Right hindlimb (tissue), 1 donor: ENCODE data around the gene ARFGEF3.

Source experiments
- DNase-seq: peaks from one replicate; pipeline ENCODE4 v3.0.0-alpha.2; 2018

ARFGEF3 gene

DNA sequence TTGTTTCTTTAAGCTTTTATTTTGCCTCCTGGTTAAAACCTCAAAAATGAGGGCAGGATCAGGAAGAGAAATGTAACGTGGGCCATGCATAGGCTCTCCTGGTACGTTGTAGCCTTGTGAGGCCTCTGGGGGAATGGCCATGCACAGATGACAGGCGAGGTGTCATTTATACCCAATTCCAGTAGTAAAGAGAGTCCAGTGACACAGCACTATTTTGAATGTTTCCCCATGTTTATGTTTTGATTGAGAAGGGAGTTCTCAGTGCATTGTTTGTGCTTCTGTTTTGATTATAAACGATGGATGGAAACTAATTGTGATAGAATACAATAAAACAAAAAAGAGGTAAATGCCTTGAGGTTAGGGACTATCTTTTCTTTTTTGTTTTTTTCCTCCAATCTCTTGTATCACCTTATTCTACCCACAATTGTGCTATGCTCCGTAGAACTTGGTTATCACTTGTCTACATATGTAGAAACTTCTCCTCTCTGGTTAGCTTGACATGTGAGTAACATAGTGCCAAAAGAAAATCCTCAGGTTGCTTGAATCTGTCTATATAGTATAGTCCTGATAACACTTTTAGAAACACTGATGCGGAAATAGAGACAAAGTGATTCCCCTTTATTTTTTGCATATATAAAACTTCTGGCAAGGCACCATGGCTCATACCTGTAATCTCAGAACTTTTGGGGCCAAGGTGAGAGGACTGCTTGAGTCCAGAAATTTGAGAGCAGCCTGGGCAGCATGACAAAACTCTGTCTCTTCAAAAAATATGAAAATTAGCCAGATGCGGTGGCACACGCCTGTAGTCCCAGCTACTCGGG lies 209.1 kb downstream of the ARFGEF3 start:
- no peak for DNase-seq

GRCh38 chr6:138371452-138371711 lies 209.6 kb downstream of the ARFGEF3 start:
- DNase-seq = no peak

DNA sequence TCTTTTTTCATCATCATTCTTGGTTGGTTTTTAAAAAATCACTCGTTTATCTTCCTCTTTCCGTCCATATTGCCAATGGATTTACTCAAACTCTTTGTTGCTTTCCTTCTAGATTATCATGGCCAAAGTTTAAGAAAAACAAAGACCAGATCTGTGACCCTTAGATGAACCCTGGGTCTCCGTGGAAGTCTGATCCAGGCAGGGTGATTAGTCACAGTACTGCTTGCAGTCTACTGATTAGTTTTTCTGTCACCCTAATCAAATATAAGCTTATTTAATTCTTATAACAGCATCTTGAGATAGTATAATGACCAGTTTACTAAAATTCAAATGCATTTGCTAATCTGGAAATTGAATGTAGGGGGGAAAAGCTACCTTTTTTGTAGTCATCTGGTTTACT lies 210.0 kb downstream of the ARFGEF3 start:
- DNase-seq = no peak

DNA sequence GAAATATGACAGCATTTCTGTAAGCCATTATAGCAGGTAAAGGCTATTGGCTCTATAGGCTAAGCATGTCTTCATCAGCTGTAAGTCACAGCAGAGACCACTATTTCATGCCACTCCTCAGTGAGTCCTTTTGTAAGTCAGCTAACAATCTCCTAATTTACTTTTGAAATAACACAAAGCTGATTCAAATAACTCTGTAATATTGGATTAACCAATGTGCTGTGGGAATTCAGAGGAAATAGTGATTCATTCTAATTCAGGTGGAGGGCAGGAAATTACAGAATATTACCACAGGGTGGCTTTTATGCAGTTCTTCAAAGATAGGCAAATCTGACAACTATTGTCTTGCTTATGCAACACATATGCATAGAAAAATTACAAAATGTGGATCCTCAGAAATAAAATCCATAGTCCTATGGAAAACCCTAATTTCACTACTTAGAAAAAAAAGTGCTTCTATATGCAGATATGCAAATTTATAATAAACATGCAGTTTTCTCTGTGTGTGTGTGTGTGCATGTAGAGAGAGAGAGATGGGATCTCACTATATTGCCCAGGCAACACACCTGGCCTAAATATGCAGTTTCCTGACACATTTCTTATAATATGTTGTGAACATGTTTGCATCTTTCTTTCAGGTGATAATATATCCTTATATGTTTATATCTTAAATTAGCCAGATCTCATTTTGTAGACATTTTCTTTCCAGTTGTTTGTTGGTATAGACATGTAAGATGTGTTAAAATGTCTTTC lies 211.1 kb downstream of the ARFGEF3 start:
- DNase-seq = no peak

DNA sequence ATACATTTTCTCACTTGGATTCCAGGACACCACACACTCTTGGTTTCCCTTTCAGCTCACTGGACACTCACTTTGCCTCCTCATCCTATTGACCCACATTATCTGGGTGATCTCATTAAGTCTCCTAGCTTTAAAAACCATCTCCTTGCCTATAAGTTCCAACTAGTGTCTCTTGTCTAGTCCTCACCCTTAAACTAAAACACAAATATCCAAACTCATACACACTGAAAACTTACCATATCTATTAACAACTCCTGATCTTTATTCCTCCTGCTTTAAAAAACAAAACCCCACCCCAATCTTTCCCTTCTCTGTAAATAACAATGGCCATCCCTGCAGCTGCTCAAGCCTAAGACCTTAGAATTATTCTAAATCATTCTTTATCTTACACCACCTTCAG lies 212.5 kb downstream of the ARFGEF3 start:
- no peak for DNase-seq

GRCh38 chr6:138374815-138375214 lies 213.1 kb downstream of the ARFGEF3 start:
- no peak for DNase-seq

DNA sequence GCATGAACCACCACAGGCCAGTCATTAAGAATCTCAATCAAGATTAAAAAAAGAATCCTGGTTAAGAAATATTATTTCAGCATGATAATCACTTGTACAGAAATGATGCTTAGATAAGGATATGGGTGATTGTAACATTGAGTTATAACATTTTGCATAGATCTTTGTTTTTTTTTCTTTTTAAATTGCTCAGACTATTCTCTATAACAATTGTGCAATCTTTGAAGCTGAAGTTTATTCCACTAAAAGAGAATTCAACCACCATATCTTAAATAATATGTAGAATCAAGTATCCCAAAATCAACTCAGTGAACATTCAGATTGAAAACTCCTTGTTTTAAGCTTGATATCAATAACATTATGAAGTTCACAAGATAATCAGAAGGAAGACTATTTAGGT lies 215.3 kb downstream of the ARFGEF3 start:
- DNase-seq = no peak

DNA sequence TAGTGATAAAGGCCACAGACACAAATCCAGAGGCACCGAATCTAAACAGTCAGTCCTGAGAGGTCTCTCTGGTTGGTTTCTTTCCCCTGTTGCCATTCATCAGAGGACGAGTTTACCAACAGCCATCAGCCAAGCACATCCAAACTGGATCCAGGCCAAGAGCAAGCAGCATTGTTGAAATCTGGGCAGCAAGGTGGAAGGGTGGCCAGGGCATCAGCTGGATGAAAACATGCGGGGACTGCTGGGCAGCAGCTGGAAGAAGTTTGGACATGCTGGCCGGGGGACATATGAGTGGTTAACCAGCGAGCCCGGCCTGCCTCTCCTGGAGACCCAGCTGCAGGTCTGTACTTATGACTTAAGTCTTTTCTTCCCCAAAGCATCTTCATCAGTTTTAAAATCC lies 216.1 kb downstream of the ARFGEF3 start, which contains the start of gene SMIM28:
Gene SMIM28 (plus strand): TSS at position 62 of the 400 bp plus-strand sequence. CDS start 168 bp downstream, at position 230.
- DNase-seq = no peak

- DNase-seq = no peak
These were observed 216.7 kb downstream of the ARFGEF3 start for GRCh38 chr6:138378463-138378862.

GRCh38 chr6:138382498-138383265 lies 220.9 kb downstream of the ARFGEF3 start:
- no peak for DNase-seq

GRCh38 chr6:138383776-138384175 lies 222.0 kb downstream of the ARFGEF3 start:
- DNase-seq = no peak

GRCh38 chr6:138386897-138387296 lies 225.2 kb downstream of the ARFGEF3 start:
- no peak for DNase-seq

GRCh38 chr6:138387577-138388368 lies 226.0 kb downstream of the ARFGEF3 start:
- DNase-seq = no peak

DNA sequence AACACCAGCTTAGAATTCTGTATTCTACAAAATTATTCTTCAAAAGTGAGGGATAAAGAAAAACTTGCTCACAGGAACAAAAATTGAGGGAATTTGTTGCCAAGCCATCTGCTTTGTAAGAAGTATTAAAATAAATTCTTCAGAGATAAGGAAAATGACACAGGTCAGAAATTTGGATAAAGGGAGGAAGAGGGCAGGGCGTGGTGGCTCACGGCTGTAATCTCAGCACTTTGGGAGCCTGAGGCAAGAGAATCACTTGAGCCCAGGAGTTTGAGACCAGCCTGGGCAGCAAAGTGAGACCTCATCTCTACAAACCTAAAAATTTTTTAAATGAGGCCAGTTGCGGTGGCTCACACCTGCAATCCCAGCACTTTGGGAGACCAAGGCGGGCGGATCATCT lies 227.8 kb downstream of the ARFGEF3 start:
- no peak for DNase-seq
